Heart left ventricle (tissue), 13 donors: ENCODE measurements around the gene GABPA.

Experiments used
- POLR2A ChIP-seq, 2 donors: fragments of 450-650 bp; IDR thresholded peaks; one replicate each; pipeline ENCODE4 v1.6.1; 2017; ENCODE audit warnings: antibody characterized with exemption in 2 of 2, mild to moderate bottlenecking in 2 of 2, moderate library complexity in 2 of 2
- TF ChIP-seq, protein P1 (sequence below), 12 donors: fragments of 200-600 bp; sonication (generic) in 4 of 12; IDR thresholded peaks; one replicate each; pipeline versions ENCODE4 v1.5.0 to v1.8.0; 2018 to 2022; ENCODE audit warnings: antibody characterized with exemption in 12 of 12, mild to moderate bottlenecking in 5 of 12
- donor health status: ischemic (EF 13 %, LVEDD 7.1; RV severe dilation, severe dysfunction).
- donor health status: DM: no; HTN: yes; CAD: no.
- donor health status: DM: no; HTN: no; CAD: no.
- donor health status: ischemic (EF 25% LVEDD 6.9; RV normal size, moderate dysfunction).
- donor health status: ischemic (EF 25% LVEDD 5.7; RV mildly dilated, moderate dysfunction).
- donor health status: ischemic (EF 35%, LVEDD 5.7; RV mildly dilated, moderate dysfunction).
- donor health status: nonischemic (EF 11% LVEDD 7.7; RV severe dilation, severe dysfunction).
- donor health status: DM: yes; HTN: yes; CAD: no.
- donor health status: PGD.
- donor health status: ischemic (EF 29% LVEDD 5.4; RV normal size, mild dysfunction).
- donor health status: nonischemic (EF 23%, LVEDD 6.1; RV moderate dilation, normal function).

DNA sequence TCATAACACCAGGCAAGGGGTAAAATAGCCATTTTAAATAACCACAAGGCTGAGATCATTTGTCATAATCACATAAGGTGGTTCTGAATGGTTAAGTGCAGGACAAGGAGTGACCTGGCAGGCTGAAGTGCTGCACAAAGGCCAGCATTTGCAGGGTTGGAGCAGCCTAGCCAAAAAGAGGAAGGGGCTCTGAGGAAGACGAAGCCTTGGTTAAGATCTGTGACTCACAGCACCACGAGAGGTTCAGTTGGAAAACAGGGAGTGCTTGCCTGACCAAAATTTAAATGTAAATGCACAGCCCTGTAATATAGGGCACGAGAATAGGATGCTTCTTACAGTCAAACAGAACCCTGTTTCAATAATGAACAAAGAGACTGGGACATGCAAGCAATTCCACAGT, 12.1 kb upstream of the GABPA start:
- TF ChIP-seq, protein P1, sequence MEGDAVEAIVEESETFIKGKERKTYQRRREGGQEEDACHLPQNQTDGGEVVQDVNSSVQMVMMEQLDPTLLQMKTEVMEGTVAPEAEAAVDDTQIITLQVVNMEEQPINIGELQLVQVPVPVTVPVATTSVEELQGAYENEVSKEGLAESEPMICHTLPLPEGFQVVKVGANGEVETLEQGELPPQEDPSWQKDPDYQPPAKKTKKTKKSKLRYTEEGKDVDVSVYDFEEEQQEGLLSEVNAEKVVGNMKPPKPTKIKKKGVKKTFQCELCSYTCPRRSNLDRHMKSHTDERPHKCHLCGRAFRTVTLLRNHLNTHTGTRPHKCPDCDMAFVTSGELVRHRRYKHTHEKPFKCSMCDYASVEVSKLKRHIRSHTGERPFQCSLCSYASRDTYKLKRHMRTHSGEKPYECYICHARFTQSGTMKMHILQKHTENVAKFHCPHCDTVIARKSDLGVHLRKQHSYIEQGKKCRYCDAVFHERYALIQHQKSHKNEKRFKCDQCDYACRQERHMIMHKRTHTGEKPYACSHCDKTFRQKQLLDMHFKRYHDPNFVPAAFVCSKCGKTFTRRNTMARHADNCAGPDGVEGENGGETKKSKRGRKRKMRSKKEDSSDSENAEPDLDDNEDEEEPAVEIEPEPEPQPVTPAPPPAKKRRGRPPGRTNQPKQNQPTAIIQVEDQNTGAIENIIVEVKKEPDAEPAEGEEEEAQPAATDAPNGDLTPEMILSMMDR (IDR thresholded peaks at IDR 0.05) = no peak
- no peak for TF ChIP-seq POLR2A (IDR thresholded peaks at IDR 0.05)
